Measurements from ENCODE around the gene ACE.

- TF ChIP-seq CTCF (IDR thresholded peaks at IDR 0.05), result no peak
- TF ChIP-seq POLR2AphosphoS5 (IDR thresholded peaks at IDR 0.05; ENCODE audit: insufficient read depth in 1 of 2, low read depth in 1 of 2), result no peak
Measured at GRCh38 chr17:63515426-63515825, 38.6 kb downstream of the ACE start.
